HL-60 (cell line): ENCODE data around the gene DNASE1L2.

Source experiments
- POLR2AphosphoS5 ChIP-seq: IDR thresholded peaks from 2 replicates; pipeline ENCODE4 v1.6.1; 2012; ENCODE audit warnings: low read depth
- REST ChIP-seq: IDR thresholded peaks from 2 replicates; pipeline ENCODE4 v1.6.1; 2012; ENCODE audit warnings: low read depth; ENCODE audit not compliant: insufficient replicate concordance
- TF ChIP-seq, protein P1 (sequence below): IDR thresholded peaks from one replicate; pipeline ENCODE4 v1.5.1; 2011; ENCODE audit warnings: low read length, control low read depth, inconsistent platforms; ENCODE audit not compliant: insufficient read depth

GRCh38 chr16:2234813-2235170 lies 1.5 kb upstream of the DNASE1L2 start:
- TF ChIP-seq REST (no peak), POLR2AphosphoS5 (no peak)
- TF ChIP-seq, protein P1, sequence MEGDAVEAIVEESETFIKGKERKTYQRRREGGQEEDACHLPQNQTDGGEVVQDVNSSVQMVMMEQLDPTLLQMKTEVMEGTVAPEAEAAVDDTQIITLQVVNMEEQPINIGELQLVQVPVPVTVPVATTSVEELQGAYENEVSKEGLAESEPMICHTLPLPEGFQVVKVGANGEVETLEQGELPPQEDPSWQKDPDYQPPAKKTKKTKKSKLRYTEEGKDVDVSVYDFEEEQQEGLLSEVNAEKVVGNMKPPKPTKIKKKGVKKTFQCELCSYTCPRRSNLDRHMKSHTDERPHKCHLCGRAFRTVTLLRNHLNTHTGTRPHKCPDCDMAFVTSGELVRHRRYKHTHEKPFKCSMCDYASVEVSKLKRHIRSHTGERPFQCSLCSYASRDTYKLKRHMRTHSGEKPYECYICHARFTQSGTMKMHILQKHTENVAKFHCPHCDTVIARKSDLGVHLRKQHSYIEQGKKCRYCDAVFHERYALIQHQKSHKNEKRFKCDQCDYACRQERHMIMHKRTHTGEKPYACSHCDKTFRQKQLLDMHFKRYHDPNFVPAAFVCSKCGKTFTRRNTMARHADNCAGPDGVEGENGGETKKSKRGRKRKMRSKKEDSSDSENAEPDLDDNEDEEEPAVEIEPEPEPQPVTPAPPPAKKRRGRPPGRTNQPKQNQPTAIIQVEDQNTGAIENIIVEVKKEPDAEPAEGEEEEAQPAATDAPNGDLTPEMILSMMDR: no peak
